Erythroblast (primary cell): ENCODE measurements around the gene KIRREL3.

Experiments used
- DNase-seq, 2 experiments: peaks; one replicate each; lab custom pipeline; 2025; lab: John Stamatoyannopoulos, UW
- GATA1 ChIP-seq: IDR thresholded peaks from 2 replicates; pipeline ENCODE4 v1.6.1; 2011; ENCODE audit warnings: low read depth, mild to moderate bottlenecking, control low read depth, low read length, moderate library complexity
- POLR2A ChIP-seq: IDR thresholded peaks from 2 replicates; pipeline ENCODE4 v1.6.1; 2011; ENCODE audit warnings: mild to moderate bottlenecking, low read length

KIRREL3 gene

GRCh38 chr11:126843096-126843495 lies 157.5 kb downstream of the KIRREL3 start:
- TF ChIP-seq GATA1 (no peak), POLR2A (no peak)
- DNase-seq, result no peak

DNA sequence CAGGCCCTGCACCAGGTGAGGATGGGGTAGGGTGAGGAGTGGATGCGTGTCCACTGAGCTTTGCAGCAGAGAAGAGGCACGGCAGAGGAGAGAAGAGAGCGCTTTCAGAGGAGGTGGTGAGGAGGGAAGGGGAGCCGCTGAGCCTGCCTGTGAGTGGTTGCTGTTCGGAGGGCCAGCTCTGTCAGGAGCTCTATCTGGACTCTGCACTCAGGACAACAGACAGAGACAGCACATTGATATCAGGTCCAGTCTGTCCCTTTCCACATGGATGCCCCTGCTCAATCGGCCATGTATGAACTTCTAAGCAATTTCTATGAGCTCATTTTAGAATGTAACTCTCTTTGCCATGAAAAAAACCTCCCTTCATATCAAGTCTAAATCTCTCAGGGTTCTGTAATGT lies 158.6 kb downstream of the KIRREL3 start:
- no peak for DNase-seq
- TF ChIP-seq GATA1 (no peak), POLR2A (no peak)

- TF ChIP-seq GATA1, result no peak
- no peak for TF ChIP-seq POLR2A
- DNase-seq, result no peak
These were observed 159.6 kb downstream of the KIRREL3 start for GRCh38 chr11:126840975-126841374.

DNA sequence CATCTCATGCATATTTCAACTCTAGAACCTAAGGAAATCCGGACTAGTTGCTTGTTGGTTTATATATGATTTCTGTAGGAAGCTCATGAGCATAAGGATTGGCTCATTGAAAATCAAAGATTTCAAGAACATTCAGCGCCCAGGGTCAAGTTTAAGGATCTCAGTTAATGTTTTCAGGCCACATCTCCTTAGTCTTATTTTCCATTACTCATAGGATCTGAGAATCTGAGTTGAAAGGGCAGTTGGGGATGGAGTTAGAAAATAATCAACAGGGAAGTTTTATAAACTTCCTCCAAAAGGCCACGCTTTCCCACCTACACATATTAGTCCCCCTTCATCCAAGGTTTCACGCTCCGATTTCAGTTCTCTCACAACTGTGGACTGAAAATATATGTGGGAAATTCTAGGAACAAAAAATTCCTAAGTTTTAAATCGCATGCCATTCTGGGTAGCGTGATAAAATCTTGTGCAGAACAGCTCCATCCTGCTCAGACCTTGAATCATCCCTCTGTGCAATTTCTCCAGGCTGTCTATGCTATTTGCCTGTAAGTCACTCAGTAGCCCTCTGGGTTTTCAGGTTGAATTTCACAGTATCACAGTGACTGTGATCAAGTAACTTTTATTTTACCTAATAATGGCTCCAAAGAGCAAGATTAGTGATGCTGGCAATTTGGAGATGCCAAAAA lies 160.2 kb downstream of the KIRREL3 start:
- DNase-seq, result no peak
- TF ChIP-seq POLR2A (no peak), GATA1 (no peak)

- TF ChIP-seq POLR2A (no peak), GATA1 (no peak)
- DNase-seq, result no peak
These were observed 161.1 kb downstream of the KIRREL3 start for GRCh38 chr11:126839496-126839895.

- DNase-seq, result no peak
- TF ChIP-seq POLR2A (no peak), GATA1 (no peak)
These were observed 161.8 kb downstream of the KIRREL3 start for GRCh38 chr11:126838779-126839178.

DNA sequence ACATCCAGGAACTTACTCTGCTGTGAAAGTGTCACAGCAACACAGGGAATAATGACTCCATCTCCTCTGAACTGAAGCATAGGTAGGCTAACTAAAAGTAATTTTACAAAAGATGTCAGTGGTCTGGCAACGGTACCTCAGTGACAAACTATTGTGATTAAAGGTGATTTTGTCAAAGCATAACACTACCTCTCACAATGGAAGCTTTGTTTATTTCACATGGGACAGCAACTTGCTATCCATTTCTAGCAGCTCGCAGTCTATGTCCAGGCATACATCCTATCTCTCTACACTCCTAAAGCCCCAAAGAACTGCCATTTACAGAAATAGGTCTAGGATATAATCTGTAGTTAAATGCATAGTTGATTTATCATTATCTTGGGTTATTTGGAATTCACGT lies 163.0 kb downstream of the KIRREL3 start:
- no peak for TF ChIP-seq POLR2A
- no peak for TF ChIP-seq GATA1
- DNase-seq, result no peak

DNA sequence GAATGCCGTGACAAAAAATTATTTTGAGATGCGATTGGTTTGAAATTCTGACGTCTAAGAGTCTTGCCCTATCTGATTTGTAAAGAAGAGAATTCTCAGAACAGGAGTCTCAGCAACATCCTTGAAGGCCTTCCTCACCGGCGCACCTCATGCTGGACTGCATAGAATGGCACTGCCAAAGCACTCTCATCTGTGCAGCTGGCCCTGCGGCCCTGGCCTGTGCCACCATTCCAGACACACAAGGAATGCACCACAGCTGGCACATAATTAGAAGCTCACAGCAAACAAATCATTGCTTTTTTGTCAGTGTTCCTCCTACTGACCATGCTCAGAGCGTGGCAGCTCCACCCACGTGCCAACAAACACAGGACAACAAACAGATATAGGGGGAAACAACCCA lies 166.0 kb downstream of the KIRREL3 start:
- TF ChIP-seq POLR2A (no peak), GATA1 (no peak)
- no peak for DNase-seq

- DNase-seq, result no peak
- TF ChIP-seq GATA1 (no peak), POLR2A (no peak)
These were observed 166.4 kb downstream of the KIRREL3 start for GRCh38 chr11:126834149-126834548.

DNA sequence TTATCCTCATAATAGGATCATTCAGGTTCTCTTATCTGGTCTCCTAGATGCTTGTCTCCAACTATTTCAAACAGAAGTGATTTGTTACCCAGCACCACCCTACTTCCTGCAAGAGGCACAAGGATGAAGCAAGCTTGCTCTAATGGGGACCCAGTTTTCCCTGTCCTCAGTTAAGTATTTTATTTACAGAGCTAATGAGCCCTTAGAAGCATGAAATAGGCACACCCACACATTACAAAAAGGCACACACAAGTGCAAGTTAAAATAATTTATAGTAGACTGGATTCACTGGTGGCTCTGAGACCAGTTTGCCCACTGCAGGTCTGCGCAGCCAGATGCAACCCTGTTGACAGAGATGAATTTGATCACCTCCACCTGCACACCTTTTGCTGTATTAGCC lies 167.5 kb downstream of the KIRREL3 start:
- no peak for TF ChIP-seq POLR2A
- TF ChIP-seq GATA1, result no peak
- no peak for DNase-seq

- TF ChIP-seq POLR2A (no peak), GATA1 (no peak)
- no peak for DNase-seq
These were observed 168.2 kb downstream of the KIRREL3 start for GRCh38 chr11:126832387-126832786.

- TF ChIP-seq POLR2A (no peak), GATA1 (no peak)
- DNase-seq, result no peak
These were observed 170.3 kb downstream of the KIRREL3 start for GRCh38 chr11:126830216-126830806.

DNA sequence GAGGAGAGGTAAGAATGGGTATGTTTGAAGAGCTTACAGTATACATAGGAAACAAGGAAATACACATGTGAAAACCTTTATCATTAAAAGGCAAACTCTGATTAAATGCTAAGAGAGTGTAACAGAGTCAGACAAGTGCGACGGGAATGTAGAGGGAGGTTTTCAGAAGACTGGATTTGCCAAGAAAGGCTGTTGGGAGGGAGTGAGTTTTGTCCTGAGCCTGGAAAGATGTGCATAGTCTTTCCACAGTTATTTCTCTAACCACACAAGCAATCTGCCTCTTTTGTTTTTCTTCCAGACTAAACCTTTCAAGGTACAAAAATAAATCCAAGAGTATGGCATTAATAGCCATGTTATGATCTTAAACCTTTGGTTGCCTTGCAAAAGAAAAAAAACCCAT lies 170.9 kb downstream of the KIRREL3 start:
- no peak for DNase-seq
- no peak for TF ChIP-seq GATA1
- TF ChIP-seq POLR2A, result no peak

DNA sequence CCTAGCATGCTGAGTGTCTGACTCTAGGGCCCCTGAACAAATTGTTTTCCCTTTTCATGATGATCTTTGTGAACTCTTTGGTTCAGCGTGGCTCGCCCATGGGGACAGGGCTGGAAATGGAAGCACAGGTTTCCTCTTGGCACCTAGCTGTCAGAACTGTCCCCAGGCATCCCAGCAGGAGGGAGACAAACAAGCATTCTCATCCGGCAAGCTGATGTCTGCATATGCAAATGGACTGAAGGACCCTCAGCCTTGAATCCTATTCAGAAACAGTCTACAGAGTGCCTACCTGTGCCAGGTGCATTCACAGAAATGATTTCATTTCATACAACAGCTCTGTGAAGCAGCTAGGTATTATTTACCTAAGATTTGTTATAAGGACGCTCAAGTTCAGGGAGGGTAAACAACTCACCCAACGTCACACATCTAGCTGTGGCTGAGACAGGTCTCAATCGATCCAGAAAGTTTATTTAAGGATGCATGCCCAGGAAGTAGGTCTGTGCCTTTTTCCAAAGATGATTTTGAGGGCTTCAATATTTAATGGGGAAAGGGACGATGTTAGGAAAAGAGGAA lies 176.4 kb downstream of the KIRREL3 start:
- TF ChIP-seq GATA1 (no peak), POLR2A (no peak)
- DNase-seq, result no peak
